Measurements from ENCODE around the gene TYR.
"Not testable (repeated sequence)": the region's sequence is repeated elsewhere in the genome, so short reads cannot be mapped to it uniquely, and the experiment has no call there.

Gene TYR

DNA sequence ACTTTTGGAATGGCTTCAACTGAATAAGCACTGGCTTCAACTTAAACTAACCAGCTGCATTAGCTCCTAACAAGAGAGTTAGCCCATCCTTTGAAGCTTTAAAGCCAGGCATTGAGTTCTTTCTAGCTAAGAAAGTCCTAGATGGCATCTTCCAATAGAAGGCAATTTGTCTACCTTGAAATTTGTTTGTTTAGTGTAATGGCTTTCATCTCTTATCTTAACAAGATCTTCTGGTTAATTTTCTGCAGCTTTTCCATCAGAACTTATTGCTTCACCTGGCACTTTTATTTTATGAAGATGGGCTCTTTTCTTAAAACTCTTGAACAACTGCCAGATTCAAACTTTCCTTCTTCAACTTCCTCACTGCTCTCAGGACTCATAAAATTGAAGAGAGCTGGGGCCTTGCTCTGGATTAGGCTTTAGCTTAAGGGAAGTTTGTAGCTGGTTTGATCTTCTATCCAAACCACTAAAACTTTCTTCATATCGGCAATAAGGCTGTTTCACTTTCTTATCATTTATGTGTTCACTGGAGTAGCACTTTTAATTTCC, 94.9 kb downstream of the TYR start:
- not testable (repeated sequence) for DNase-seq (ENCODE audit: low spot score)

GRCh38 chr11:89273220-89273619, 95.5 kb downstream of the TYR start:
- not testable (repeated sequence) for DNase-seq (ENCODE audit: low spot score)

DNA sequence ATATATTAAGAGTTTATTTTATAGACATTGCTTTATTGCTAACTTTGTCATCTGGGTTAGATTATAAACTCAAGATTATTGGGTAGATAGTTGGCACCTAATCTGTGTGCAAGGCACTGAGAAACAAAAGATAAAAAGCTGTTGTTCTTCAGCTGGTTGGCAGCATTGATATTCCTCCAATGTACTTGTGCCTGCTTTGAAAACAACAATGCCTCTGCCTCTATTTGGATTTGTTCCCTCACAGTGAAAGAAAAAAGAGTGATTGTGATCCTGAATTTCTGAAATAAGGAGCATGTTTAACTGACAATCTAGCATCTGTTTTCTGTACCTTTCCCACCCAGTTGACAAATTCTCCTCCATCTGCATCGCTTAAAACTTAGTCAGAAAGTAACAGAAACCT, 98.3 kb downstream of the TYR start:
- peak; percentile 59 for DNase-seq (ENCODE audit: low spot score)

DNA sequence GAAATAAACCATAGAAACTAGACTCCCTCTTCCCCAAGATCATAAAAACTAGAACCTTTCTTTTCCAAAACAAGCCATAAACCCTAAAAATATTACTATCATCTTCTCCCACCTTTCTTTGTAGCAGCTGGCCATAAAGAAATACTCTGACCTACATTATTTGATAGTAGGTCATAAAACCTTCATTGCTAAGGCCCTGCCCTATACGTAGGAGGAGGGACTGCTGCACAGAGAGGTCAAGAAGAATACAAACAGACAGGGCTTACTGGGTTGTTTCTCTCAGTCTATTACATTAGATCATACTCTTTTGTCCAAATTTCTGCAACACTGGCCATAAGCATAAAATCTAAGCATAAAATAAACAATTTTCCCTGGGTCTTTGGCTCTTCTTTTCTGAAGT, 101.5 kb downstream of the TYR start:
- DNase-seq (ENCODE audit: low spot score) = no peak

DNA sequence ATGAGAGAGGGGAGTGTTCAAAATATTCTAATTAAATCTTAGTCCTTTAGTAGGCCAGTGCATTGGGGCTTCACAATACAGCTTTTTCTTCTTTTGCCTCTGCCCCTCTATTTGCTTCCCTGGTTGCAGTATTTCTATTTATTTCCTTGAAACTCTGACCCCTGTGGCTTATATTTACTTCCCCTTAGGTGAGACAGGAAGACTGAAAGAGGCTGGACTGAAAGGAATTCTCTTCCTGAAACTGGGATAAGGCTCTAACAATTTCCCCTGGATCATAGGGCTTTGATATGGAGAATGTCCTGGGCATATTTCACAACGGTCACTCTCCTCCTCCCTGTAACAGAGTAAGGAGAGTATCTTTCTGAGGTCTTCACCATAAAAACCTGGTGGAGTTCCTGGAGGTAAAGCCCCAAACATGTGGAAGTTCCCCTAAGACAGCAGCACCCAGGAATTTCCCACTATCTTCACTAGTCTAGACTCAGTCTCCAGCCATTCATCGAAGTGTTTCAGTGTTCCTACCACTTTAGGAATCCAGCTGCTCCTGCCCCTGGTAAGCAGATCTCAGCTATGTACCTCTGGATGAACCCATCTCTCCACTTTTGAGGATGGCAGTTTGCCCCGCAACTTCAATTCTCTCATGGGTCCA, 103.5 kb downstream of the TYR start:
- DNase-seq (ENCODE audit: low spot score) = not testable (repeated sequence)

DNA sequence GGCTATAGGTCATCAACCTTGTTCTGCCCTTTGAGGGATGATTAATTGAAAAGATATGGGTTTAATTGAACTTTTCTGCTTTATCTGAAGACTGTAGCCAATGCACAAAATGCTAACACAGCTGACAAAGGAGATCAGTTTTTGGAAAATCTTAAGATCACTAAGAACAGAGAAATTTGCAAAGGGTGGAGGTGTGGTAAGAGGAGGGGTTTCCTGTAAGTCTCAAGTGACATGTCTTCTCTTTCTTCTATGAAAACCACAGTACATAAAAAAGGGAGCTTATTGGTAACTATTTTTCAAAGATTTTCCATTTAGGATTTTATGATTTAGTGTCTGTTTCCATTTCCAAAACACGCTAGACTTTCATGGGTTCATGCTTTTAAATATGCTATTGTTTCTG, 108.9 kb downstream of the TYR start:
- not testable (repeated sequence) for DNase-seq (ENCODE audit: low spot score)

GRCh38 chr11:89288004-89288403, 110.3 kb downstream of the TYR start:
- DNase-seq (ENCODE audit: low spot score) = not testable (repeated sequence)

DNA sequence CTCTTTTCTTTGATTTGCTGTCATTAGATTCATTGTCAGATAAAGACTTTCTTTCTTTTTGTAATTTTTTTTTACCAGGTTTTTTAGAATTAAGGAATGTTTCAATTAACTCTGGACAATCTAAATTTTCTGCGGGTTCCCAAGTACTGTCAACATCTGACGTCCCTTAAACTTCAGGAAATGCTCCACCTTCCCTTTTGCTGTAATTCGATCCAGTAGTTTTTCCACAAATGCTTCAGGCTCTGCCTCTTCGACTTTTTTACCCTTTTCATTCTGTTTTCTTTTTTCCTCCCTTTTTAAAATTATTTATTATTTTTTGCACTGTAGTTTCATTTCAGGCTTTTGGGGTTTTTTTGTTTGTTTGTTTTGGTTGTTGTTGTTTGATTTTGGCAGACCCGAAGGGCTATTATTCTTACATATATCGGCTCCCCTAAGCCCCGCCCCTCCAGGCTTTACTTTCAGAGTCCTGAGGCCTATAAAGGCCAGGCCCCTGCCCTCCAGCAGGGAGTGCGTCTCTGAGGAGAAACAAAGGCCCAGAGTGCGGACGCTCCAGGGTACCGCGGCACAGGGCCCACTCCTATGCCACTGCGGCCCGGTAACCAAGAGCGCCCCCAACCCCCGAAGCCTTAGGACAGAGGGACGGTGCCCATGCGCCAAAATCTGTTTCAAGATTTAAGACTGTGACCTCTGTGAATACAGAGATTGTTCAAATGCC, 116.4 kb downstream of the TYR start:
- DNase-seq (ENCODE audit: low spot score) = no peak

DNA sequence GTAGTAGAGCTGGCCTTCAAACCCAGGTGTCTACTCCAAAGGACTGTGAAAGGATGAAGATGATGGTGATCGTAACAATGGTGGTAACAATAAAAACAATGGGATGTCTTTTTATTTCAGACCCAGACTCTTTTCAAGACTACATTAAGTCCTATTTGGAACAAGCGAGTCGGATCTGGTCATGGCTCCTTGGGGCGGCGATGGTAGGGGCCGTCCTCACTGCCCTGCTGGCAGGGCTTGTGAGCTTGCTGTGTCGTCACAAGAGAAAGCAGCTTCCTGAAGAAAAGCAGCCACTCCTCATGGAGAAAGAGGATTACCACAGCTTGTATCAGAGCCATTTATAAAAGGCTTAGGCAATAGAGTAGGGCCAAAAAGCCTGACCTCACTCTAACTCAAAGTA, 117.3 kb downstream of the TYR start:
- not testable (repeated sequence) for DNase-seq (ENCODE audit: low spot score)

- not testable (repeated sequence) for DNase-seq (ENCODE audit: low spot score)
Measured at GRCh38 chr11:89303029-89303428, 125.4 kb downstream of the TYR start.

- not testable (repeated sequence) for DNase-seq (ENCODE audit: low spot score)
Measured at GRCh38 chr11:89308272-89308671, 130.6 kb downstream of the TYR start.

GRCh38 chr11:89309321-89309985, 131.8 kb downstream of the TYR start:
- DNase-seq (ENCODE audit: low spot score) = not testable (repeated sequence)

DNA sequence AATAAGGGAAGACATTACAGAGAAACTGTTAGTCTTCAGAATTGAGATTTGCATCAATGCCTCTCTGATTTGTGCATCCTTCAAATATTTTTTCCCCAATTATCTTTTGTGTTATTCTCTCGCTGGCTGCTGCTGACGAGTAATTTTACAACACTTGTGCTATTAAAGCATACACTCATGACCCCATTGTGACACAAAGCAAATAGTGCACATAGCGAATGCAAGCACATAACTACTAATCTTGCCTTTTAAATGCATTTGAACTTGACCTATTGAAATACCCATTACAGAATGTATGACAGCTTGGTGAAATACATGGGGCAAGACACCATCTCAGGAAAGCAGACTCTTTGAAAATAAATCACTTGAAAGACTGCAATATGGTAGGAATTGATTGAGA, 132.9 kb downstream of the TYR start:
- DNase-seq (ENCODE audit: low spot score) = not testable (repeated sequence)

DNA sequence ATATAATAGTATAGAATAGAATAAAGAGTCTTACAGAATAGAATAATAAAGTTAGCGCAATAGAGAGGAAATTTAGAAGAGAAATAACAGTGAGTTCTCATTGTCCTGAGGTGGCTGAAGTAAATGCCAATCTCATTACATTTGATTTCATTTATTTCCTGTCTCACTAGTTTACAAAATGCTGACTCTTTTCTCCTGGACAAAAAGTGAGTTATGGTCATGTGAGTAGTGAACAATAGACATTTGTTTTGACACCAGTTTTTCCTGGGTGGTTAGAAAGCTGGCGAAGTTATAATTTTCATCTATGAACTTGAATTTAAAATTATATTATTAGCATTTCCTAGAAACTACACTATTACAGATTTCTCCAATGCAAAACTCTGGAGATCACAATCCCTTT, 143.7 kb downstream of the TYR start:
- no peak for DNase-seq (ENCODE audit: low spot score)

GRCh38 chr11:89327885-89328284, 150.2 kb downstream of the TYR start:
- DNase-seq (ENCODE audit: low spot score) = no peak

DNA sequence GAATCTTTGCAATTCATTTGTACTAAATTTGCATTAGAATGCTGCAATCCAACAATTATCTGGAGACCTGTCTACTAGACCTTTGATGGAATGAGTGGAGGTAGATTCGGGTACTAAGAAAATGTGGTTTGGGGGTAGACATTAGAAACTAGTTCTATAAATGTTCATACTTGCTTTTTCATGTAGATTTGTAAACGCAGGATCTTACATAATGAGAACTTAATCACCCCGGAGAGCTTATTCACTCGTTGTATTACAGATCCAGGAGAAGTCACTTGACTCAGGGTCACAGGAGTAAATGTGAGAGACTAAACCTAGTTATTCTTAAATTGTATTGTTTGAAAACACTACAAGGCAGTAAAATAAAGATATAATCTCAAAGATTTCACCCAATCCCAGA, 154.3 kb downstream of the TYR start:
- DNase-seq (ENCODE audit: low spot score) = not testable (repeated sequence)

GRCh38 chr11:89333704-89334103, 156.0 kb downstream of the TYR start:
- DNase-seq (ENCODE audit: low spot score) = peak; percentile 26

- not testable (repeated sequence) for DNase-seq (ENCODE audit: low spot score)
Measured at GRCh38 chr11:89337100-89337650, 159.5 kb downstream of the TYR start.

DNA sequence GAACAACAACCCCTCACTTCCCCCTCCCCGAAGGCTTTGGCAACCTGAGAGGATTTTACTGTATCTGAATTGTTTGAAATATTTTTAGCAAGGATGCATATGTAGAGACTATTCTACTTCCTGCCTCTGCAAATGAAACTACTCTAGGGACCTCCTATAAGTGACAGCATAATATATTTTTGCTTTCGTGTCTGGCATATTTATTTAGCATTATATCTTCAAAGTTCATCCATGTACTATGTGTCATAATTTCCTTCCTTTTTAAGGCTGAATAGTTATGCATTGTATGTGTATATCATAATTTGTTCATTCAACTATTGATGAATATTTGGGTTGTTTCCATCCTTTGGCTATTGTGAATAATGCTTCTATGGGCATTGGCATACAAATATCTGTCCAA, 160.4 kb downstream of the TYR start:
- DNase-seq (ENCODE audit: low spot score) = not testable (repeated sequence)

- not testable (repeated sequence) for DNase-seq (ENCODE audit: low spot score)
Measured at GRCh38 chr11:89340450-89340849, 162.8 kb downstream of the TYR start.

GRCh38 chr11:89342880-89343572, 165.4 kb downstream of the TYR start:
- not testable (repeated sequence) for DNase-seq (ENCODE audit: low spot score)
